Erythroblast (primary cell): ENCODE measurements around the gene GNG13.

Experiments
- GATA1 ChIP-seq: IDR thresholded peaks from 2 replicates; pipeline ENCODE4 v1.6.1; 2011; ENCODE audit warnings: low read depth, mild to moderate bottlenecking, control low read depth, low read length, moderate library complexity
- POLR2A ChIP-seq: IDR thresholded peaks from 2 replicates; pipeline ENCODE4 v1.6.1; 2011; ENCODE audit warnings: mild to moderate bottlenecking, low read length

- TF ChIP-seq GATA1 (no peak), POLR2A (no peak)
Measured at GRCh38 chr16:819336-820043, 19.0 kb upstream of the GNG13 start.
